Endothelial cell of umbilical vein (primary cell): ENCODE measurements around the gene UBASH3B. TPM values are rescaled to one million over a fixed set of nuclear protein-coding genes. Genes with fewer than 3 reads are reported as not detected.

Source experiments
- BruUV-seq: library from RNA; stranded (reverse); fragments of 400-500 nt; replicated peaks from 2 replicates; lab custom pipeline; 2021; lab: Mats Ljungman, UMichigan
- CTCF ChIA-PET: fragments of 300-600, 350-600 bp; sonication (Branson Sonifier 250); formaldehyde crosslinking; loops from one replicate; lab custom pipeline; 2021; ENCODE audit warnings: antibody characterized with exemption, inconsistent platforms; lab: Charles Lee
- POLR2A ChIA-PET: fragments of 300-600, 350-600 bp; sonication (Branson Sonifier 250); formaldehyde crosslinking; loops from one replicate; lab custom pipeline; 2021; ENCODE audit warnings: antibody characterized with exemption, inconsistent platforms; lab: Charles Lee
- DNase-seq: peaks from one replicate; pipeline ENCODE4 v3.0.0-alpha.2; 2011; ENCODE audit warnings: low read depth, low spot score
- FAIRE-seq: peaks from 2 replicates; lab custom pipeline; 2011; peaks lifted over from hg19 to GRCh38; lab: Jason Lieb, UNC
- H2AFZ ChIP-seq: 2 replicates; pipeline ENCODE4 v1.6.0; 2012; ENCODE audit warnings: low read depth, low read length, control low read depth, inconsistent platforms
- H3K27ac ChIP-seq: 2 replicates; pipeline ENCODE4 v1.5.1; 2011; ENCODE audit warnings: low read depth, mild to moderate bottlenecking, control low read depth, low read length, moderate library complexity; ENCODE audit not compliant: insufficient read depth
- H3K27me3 ChIP-seq, 2 experiments: 2 replicates each; pipeline versions ENCODE4 v1.6.0 to v1.6.1; 2011; ENCODE audit warnings: low read length in 2 of 2, mixed read lengths in 1 of 2; ENCODE audit not compliant: control insufficient read depth in 2 of 2, insufficient read depth in 2 of 2
- H3K36me3 ChIP-seq, 2 experiments: 2 replicates in 1 of 2; 3 replicates in 1 of 2; pipeline ENCODE4 v1.5.1; 2011; ENCODE audit warnings: low read length in 2 of 2, mild to moderate bottlenecking in 1 of 2, moderate library complexity in 1 of 2; ENCODE audit not compliant: control insufficient read depth in 2 of 2, insufficient read depth in 2 of 2; ENCODE audit errors: extremely low read depth in 1 of 2
- H3K4me1 ChIP-seq: 3 replicates; pipeline ENCODE4 v1.5.1; 2011; ENCODE audit warnings: mild to moderate bottlenecking, low read length; ENCODE audit not compliant: control insufficient read depth, insufficient read depth; ENCODE audit errors: extremely low read depth
- H3K4me2 ChIP-seq: 2 replicates; pipeline ENCODE4 v1.6.1; 2011; ENCODE audit warnings: low read length, control low read depth, mixed read lengths; ENCODE audit not compliant: insufficient read depth
- H3K4me3 ChIP-seq, 3 experiments: fragments of 200-600 bp in 1 of 3; sonication (generic), shearing (Covaris generic) in 1 of 3; replicated peaks in 1 of 3; 2 replicates each; pipeline ENCODE4 v1.5.1; 2011 to 2016; ENCODE audit warnings: control low read depth in 3 of 3, low read length in 3 of 3, mild to moderate bottlenecking in 2 of 3, inconsistent platforms in 1 of 3, low read depth in 1 of 3, moderate library complexity in 1 of 3; ENCODE audit not compliant: insufficient read depth in 1 of 3
- H3K79me2 ChIP-seq: 2 replicates; pipeline ENCODE4 v1.6.0; 2012; ENCODE audit warnings: low read length, inconsistent platforms; ENCODE audit not compliant: control insufficient read depth, insufficient read depth
- H3K9ac ChIP-seq: replicated peaks from 2 replicates; pipeline ENCODE3; 2011; ENCODE audit warnings: low read length, control low read depth; ENCODE audit not compliant: insufficient read depth; ENCODE audit errors: extremely low read depth
- H3K9me1 ChIP-seq: replicated peaks from 3 replicates; pipeline ENCODE4 v1.6.0; 2011; ENCODE audit warnings: mild to moderate bottlenecking, low read length; ENCODE audit not compliant: control insufficient read depth, insufficient read depth; ENCODE audit errors: extremely low read depth
- H3K9me3 ChIP-seq: replicated peaks from 2 replicates; pipeline ENCODE4 v1.5.1; 2012; ENCODE audit warnings: low read length, inconsistent platforms; ENCODE audit not compliant: control insufficient read depth, insufficient read depth
- H4K20me1 ChIP-seq: replicated peaks from 2 replicates; pipeline ENCODE3; 2011; ENCODE audit warnings: mild to moderate bottlenecking, low read length; ENCODE audit not compliant: control insufficient read depth, insufficient read depth; ENCODE audit errors: extremely low read depth
- EZH2 ChIP-seq: IDR thresholded peaks from 2 replicates; pipeline ENCODE4 v1.6.1; 2012; ENCODE audit warnings: borderline replicate concordance, low read depth, mild to moderate bottlenecking, moderate library complexity, low read length, inconsistent platforms; ENCODE audit not compliant: severe bottlenecking
- FOS ChIP-seq: IDR thresholded peaks from 2 replicates; pipeline ENCODE4 v1.6.1; 2011; ENCODE audit warnings: mild to moderate bottlenecking, low read length, moderate library complexity, borderline replicate concordance; ENCODE audit not compliant: insufficient read depth
- GATA2 ChIP-seq: IDR thresholded peaks from 2 replicates; pipeline ENCODE4 v1.7.0; 2011; ENCODE audit warnings: low read depth, mild to moderate bottlenecking, moderate library complexity, mixed read lengths, low read length; ENCODE audit not compliant: insufficient read length, insufficient read depth
- JUN ChIP-seq: IDR thresholded peaks from 2 replicates; pipeline ENCODE4 v1.6.1; 2011; ENCODE audit warnings: borderline replicate concordance, low read depth; ENCODE audit not compliant: insufficient read length, insufficient read depth
- MAX ChIP-seq: IDR thresholded peaks from 2 replicates; pipeline ENCODE4 v1.6.1; 2011; ENCODE audit not compliant: insufficient read depth, insufficient read length
- MYC ChIP-seq: IDR thresholded peaks from one replicate; pipeline ENCODE4 v1.6.1; 2011; ENCODE audit warnings: mild to moderate bottlenecking, low read depth, low read length
- POLR2A ChIP-seq: IDR thresholded peaks from 2 replicates; pipeline ENCODE4 v1.6.1; 2012; ENCODE audit warnings: low read depth, mild to moderate bottlenecking, control low read depth, low read length
- POLR2AphosphoS5 ChIP-seq: IDR thresholded peaks from 2 replicates; pipeline ENCODE4 v1.6.1; 2012; ENCODE audit warnings: low read depth, mild to moderate bottlenecking, control low read depth, low read length, moderate library complexity; ENCODE audit not compliant: insufficient read depth
- dilution Hi-C: fragments of 300-500 bp; cut with MboI; formaldehyde crosslinking; loops from one replicate; pipeline ENCODE4 v1.15.0; 2019; ENCODE audit warnings: low sequenced_read_pairs; ENCODE audit not compliant: extremely low pct_ligation_motif_present
- intact Hi-C: fragments of 100-400 bp; cut with micrococcal nuclease; formaldehyde crosslinking; loops from one replicate; pipeline ENCODE4 v1.10.0; 2022
- polyA plus RNA-seq, 4 experiments: library from polyadenylated mRNA; depleted of rRNA in 3 of 4; stranded (reverse) in 3 of 4; unstranded in 1 of 4; fragments of >200 nt; gene quantifications; 2 replicates each; pipeline versions ENCODE4 v1.2.1 to v1.2.3, GENCODE V29; 2011 to 2012; ENCODE audit warnings: missing spikeins in 1 of 4
- total RNA-seq: library from RNA; stranded (reverse); gene quantifications from 2 replicates; pipeline ENCODE4 v1.2.3, GENCODE V29; 2021
- TF ChIP-seq, protein P1 (sequence below), 2 donors: IDR thresholded peaks; 1 replicate in 1 of 2; 2 replicates in 1 of 2; pipeline ENCODE4 v1.5.1; 2011; ENCODE audit warnings: low read length in 2 of 2, mild to moderate bottlenecking in 2 of 2, moderate library complexity in 2 of 2, control low read depth in 1 of 2, inconsistent platforms in 1 of 2, low read depth in 1 of 2; ENCODE audit not compliant: insufficient read depth in 1 of 2; ENCODE audit errors: extremely low read depth in 1 of 2

The UBASH3B gene
- total and polyA plus RNA-seq, 2 donors (not counting 3 experiments of a cell fraction or from before 2014, with no cell fraction given): 23.7 to 38.1 TPM

GRCh38 chr11:122861631-122862030 is 206.1 kb downstream of the UBASH3B start:
- Histone ChIP-seq H2AFZ (no peak overlapping the region), H3K4me2 (no peak overlapping the region), H3K4me1 (no peaks in the 10 kb centered on the region), H3K36me3 (no peaks in the 10 kb centered on the region), H3K9me1 (no peaks in the 10 kb centered on the region), H3K4me3 (no peak overlapping the region), H3K9me3 (no peaks in the 10 kb centered on the region), H3K79me2 (no peaks in the 10 kb centered on the region), H3K9ac (no peak overlapping the region), H4K20me1 (no peaks in the 10 kb centered on the region), H3K27me3 (peaks cover 11 to 16% of the 10 kb centered on the region in 2 experiments), H3K27ac (no peak overlapping the region)
- no TSS peak for BruUV-seq
- dilution Hi-C loops: loop anchor here (10.0 kb wide), 1 partner anchor 163 kb away; no protein-coding TSS in a partner anchor
- TF ChIP-seq JUN (no peak), FOS (no peak), POLR2A (no peak), MYC (no peak), MAX (no peak), GATA2 (no peak), POLR2AphosphoS5 (no peak), EZH2 (no peak)
- TF ChIP-seq, protein P1, sequence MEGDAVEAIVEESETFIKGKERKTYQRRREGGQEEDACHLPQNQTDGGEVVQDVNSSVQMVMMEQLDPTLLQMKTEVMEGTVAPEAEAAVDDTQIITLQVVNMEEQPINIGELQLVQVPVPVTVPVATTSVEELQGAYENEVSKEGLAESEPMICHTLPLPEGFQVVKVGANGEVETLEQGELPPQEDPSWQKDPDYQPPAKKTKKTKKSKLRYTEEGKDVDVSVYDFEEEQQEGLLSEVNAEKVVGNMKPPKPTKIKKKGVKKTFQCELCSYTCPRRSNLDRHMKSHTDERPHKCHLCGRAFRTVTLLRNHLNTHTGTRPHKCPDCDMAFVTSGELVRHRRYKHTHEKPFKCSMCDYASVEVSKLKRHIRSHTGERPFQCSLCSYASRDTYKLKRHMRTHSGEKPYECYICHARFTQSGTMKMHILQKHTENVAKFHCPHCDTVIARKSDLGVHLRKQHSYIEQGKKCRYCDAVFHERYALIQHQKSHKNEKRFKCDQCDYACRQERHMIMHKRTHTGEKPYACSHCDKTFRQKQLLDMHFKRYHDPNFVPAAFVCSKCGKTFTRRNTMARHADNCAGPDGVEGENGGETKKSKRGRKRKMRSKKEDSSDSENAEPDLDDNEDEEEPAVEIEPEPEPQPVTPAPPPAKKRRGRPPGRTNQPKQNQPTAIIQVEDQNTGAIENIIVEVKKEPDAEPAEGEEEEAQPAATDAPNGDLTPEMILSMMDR (IDR thresholded peaks at IDR 0.05; ENCODE audit: extremely low read depth in 1 of 2, insufficient read depth in 1 of 2, low read depth in 1 of 2, low read length in 2 of 2): no peak
- POLR2A ChIA-PET: no interaction called here
- CTCF ChIA-PET: interaction anchor here (3.3 to 9.2 kb wide), 2 partner anchors 162 to 193 kb away, joined by 101 to 621 read pairs; no protein-coding TSS in a partner anchor
- DNase-seq: no peak
- no peak for FAIRE-seq
- intact Hi-C loops: no loop called here
